ENCODE data around the gene MEG3.

Gene MEG3

GRCh38 chr14:100810435-100810834 lies 15.5 kb upstream of the MEG3 start:
- Histone ChIP-seq H3K4me2 (ENCODE audit: low read length) (no peak overlapping the region), H3K27me3 (ENCODE audit: control insufficient read depth, insufficient read depth, low read length) (no peaks in the 10 kb centered on the region), H3K79me2 (no peaks in the 10 kb centered on the region), H3K9ac (no peak overlapping the region), H3K4me1 (no peaks in the 10 kb centered on the region), H3K27ac (no peak overlapping the region), H3K9me3 (ENCODE audit: control insufficient read depth, low read length) (no peaks in the 10 kb centered on the region), H3K4me3 (ENCODE audit: low read depth, low read length) (no peak overlapping the region), H2AFZ (no peak overlapping the region), H3K36me3 (ENCODE audit: control insufficient read depth, insufficient read depth, low read length) (no peaks in the 10 kb centered on the region)
- no peak for TF ChIP-seq CTCF (IDR thresholded peaks at IDR 0.05)

GRCh38 chr14:100810861-100811461 lies 15.0 kb upstream of the MEG3 start:
- Histone ChIP-seq H3K9ac (no peak overlapping the region), H3K9me3 (ENCODE audit: control insufficient read depth, low read length) (no peaks in the 10 kb centered on the region), H3K4me2 (ENCODE audit: low read length) (no peak overlapping the region), H3K4me1 (no peaks in the 10 kb centered on the region), H3K27me3 (ENCODE audit: control insufficient read depth, insufficient read depth, low read length) (no peaks in the 10 kb centered on the region), H2AFZ (no peak overlapping the region), H3K4me3 (ENCODE audit: low read depth, low read length) (no peak overlapping the region), H3K79me2 (no peaks in the 10 kb centered on the region), H3K36me3 (ENCODE audit: control insufficient read depth, insufficient read depth, low read length) (no peaks in the 10 kb centered on the region), H3K27ac (no peak overlapping the region)
- no peak for TF ChIP-seq CTCF (IDR thresholded peaks at IDR 0.05)

GRCh38 chr14:100813291-100813690 lies 12.6 kb upstream of the MEG3 start:
- H3K4me2 ChIP-seq (ENCODE audit: low read length): no peak overlapping the region
- H3K4me3 ChIP-seq (ENCODE audit: low read depth, low read length): no peak overlapping the region
- H3K9ac ChIP-seq: no peak overlapping the region
- no peak overlapping the region for H3K27ac ChIP-seq
- H3K79me2 ChIP-seq: no peaks in the 10 kb centered on the region
- H2AFZ ChIP-seq: no peak overlapping the region
- no peaks in the 10 kb centered on the region for H3K27me3 ChIP-seq (ENCODE audit: control insufficient read depth, insufficient read depth, low read length)
- TF ChIP-seq CTCF (IDR thresholded peaks at IDR 0.05): no peak
- H3K4me1 ChIP-seq: no peaks in the 10 kb centered on the region
- no peaks in the 10 kb centered on the region for H3K36me3 ChIP-seq (ENCODE audit: control insufficient read depth, insufficient read depth, low read length)
- H3K9me3 ChIP-seq (ENCODE audit: control insufficient read depth, low read length): no peaks in the 10 kb centered on the region

- Histone ChIP-seq H3K36me3 (ENCODE audit: control insufficient read depth, insufficient read depth, low read length) (no peaks in the 10 kb centered on the region), H3K4me2 (ENCODE audit: low read length) (no peak overlapping the region), H3K4me3 (ENCODE audit: low read depth, low read length) (no peak overlapping the region), H3K27me3 (ENCODE audit: control insufficient read depth, insufficient read depth, low read length) (no peaks in the 10 kb centered on the region), H2AFZ (no peak overlapping the region), H3K4me1 (no peaks in the 10 kb centered on the region), H3K79me2 (no peaks in the 10 kb centered on the region), H3K9me3 (ENCODE audit: control insufficient read depth, low read length) (no peaks in the 10 kb centered on the region), H3K27ac (no peak overlapping the region), H3K9ac (no peak overlapping the region)
- TF ChIP-seq CTCF (IDR thresholded peaks at IDR 0.05): no peak
Observed at GRCh38 chr14:100815478-100816285, 10.2 kb upstream of the MEG3 start.
